ENCODE measurements around the gene FAM120AOS. TPM values are rescaled to one million over a fixed set of nuclear protein-coding genes. Genes with fewer than 3 reads are reported as not detected.

FAM120AOS gene
- total RNA-seq, 2 experiments from 2014 or later = 47.1 to 55.7 TPM

GRCh38 chr9:93486268-93486667 is 32.9 kb upstream of the FAM120AOS start:
- TF ChIP-seq CTCF (conservative IDR thresholded peaks at IDR 0.05; ENCODE audit: low read length) = no peak
- TF ChIP-seq EZH2phosphoT487 (IDR thresholded peaks at IDR 0.05; ENCODE audit: borderline replicate concordance, low read depth, low read length) = no peak
- H3K79me2 ChIP-seq (ENCODE audit: insufficient read depth, low read depth, low read length) = peaks cover 51% of the 10 kb centered on the region; the same call in 1 of the 2 replicates

GRCh38 chr9:93483497-93483896 is 30.1 kb upstream of the FAM120AOS start:
- H4K20me1 ChIP-seq (ENCODE audit: insufficient read depth, low read length) = no peaks in the 10 kb centered on the region
- no TSS peak for BruUV-seq (replicated peaks)
- H2AFZ ChIP-seq (ENCODE audit: low read length) = no peak overlapping the region
- peaks cover 39% of the 10 kb centered on the region; the same call in 1 of the 2 replicates for H3K79me2 ChIP-seq (ENCODE audit: insufficient read depth, low read depth, low read length)
- no peak for DNase-seq (ENCODE audit: low spot score)
- no peaks in the 10 kb centered on the region for H3K9me2 ChIP-seq (ENCODE audit: insufficient read depth, low read length)
- H3K4me2 ChIP-seq (ENCODE audit: low read length) = no peak overlapping the region
- CTCF ChIA-PET (ENCODE audit: unreplicated experiment) = no interaction called here
- TF ChIP-seq CTCF (conservative IDR thresholded peaks at IDR 0.05; ENCODE audit: low read length) (no peak), EZH2phosphoT487 (IDR thresholded peaks at IDR 0.05; ENCODE audit: borderline replicate concordance, low read depth, low read length) (no peak)
- H3K27ac ChIP-seq (ENCODE audit: low read depth, low read length, poor library complexity, severe bottlenecking) = no peak overlapping the region
- peaks cover 8% of the 10 kb centered on the region for H3K4me1 ChIP-seq (ENCODE audit: insufficient read depth, low read length, poor library complexity, severe bottlenecking)
- peaks cover 95% of the 10 kb centered on the region for H3K36me3 ChIP-seq (ENCODE audit: insufficient read depth, low read length)
- H3K4me3 ChIP-seq (ENCODE audit: low read depth, low read length, poor library complexity, severe bottlenecking) = no peak overlapping the region
- intact Hi-C loops (cut with micrococcal nuclease; ENCODE audit: unreplicated experiment) = no loop called here
- POLR2A ChIA-PET = interaction anchor here (0.7 to 1.0 kb wide), 2 partner anchors 9 to 20 kb away, joined by 4 read pairs; no protein-coding TSS in a partner anchor
- no peaks in the 10 kb centered on the region for H3K9me3 ChIP-seq (ENCODE audit: low read length)

More at GRCh38 chr9:93486268-93486667, 32.9 kb upstream of the FAM120AOS start:
- H3K27ac ChIP-seq (ENCODE audit: low read depth, low read length, poor library complexity, severe bottlenecking) = no peak overlapping the region
- no peak overlapping the region for H3K4me2 ChIP-seq (ENCODE audit: low read length)
- no peaks in the 10 kb centered on the region for H3K9me3 ChIP-seq (ENCODE audit: low read length)
- H2AFZ ChIP-seq (ENCODE audit: low read length) = no peak overlapping the region
- no TSS peak for BruUV-seq (replicated peaks)
- CTCF ChIA-PET (ENCODE audit: unreplicated experiment) = no interaction called here
- H3K4me3 ChIP-seq (ENCODE audit: low read depth, low read length, poor library complexity, severe bottlenecking) = no peak overlapping the region
- no peaks in the 10 kb centered on the region for H4K20me1 ChIP-seq (ENCODE audit: insufficient read depth, low read length)
- no peaks in the 10 kb centered on the region for H3K9me2 ChIP-seq (ENCODE audit: insufficient read depth, low read length)
- intact Hi-C loops (cut with micrococcal nuclease; ENCODE audit: unreplicated experiment) = no loop called here
- H3K4me1 ChIP-seq (ENCODE audit: insufficient read depth, low read length, poor library complexity, severe bottlenecking) = peaks cover 15% of the 10 kb centered on the region
- H3K36me3 ChIP-seq (ENCODE audit: insufficient read depth, low read length) = peaks cover 99% of the 10 kb centered on the region
- POLR2A ChIA-PET = no interaction called here
- no peak for DNase-seq (ENCODE audit: low spot score)

- Histone ChIP-seq H3K4me1 (ENCODE audit: insufficient read depth, low read length, poor library complexity, severe bottlenecking) (no peaks in the 10 kb centered on the region), H4K20me1 (ENCODE audit: insufficient read depth, low read length) (0 out of 2 replicates have a peak, but pooled peaks cover 5% of the 10 kb centered on the region), H3K27ac (ENCODE audit: low read depth, low read length, poor library complexity, severe bottlenecking) (no peak overlapping the region), H3K36me3 (ENCODE audit: insufficient read depth, low read length) (peaks cover 94% of the 10 kb centered on the region), H3K4me2 (ENCODE audit: low read length) (no peak overlapping the region), H3K9me3 (ENCODE audit: low read length) (no peaks in the 10 kb centered on the region), H3K79me2 (ENCODE audit: insufficient read depth, low read depth, low read length) (peaks cover 54% of the 10 kb centered on the region; the same call in 1 of the 2 replicates), H3K4me3 (ENCODE audit: low read depth, low read length, poor library complexity, severe bottlenecking) (no peak overlapping the region), H2AFZ (ENCODE audit: low read length) (no peak overlapping the region), H3K9me2 (ENCODE audit: insufficient read depth, low read length) (no peaks in the 10 kb centered on the region)
- no peak for DNase-seq (ENCODE audit: low spot score)
- TF ChIP-seq EZH2phosphoT487 (IDR thresholded peaks at IDR 0.05; ENCODE audit: borderline replicate concordance, low read depth, low read length) = no peak
- TF ChIP-seq CTCF (conservative IDR thresholded peaks at IDR 0.05; ENCODE audit: low read length) = no peak
- ChIA-PET POLR2A (interaction anchor here (0.8 kb wide), 1 partner anchor 9 kb away, joined by 3 read pairs; no protein-coding TSS in a partner anchor), CTCF (ENCODE audit: unreplicated experiment) (no interaction called here)
- intact Hi-C loops (cut with micrococcal nuclease; ENCODE audit: unreplicated experiment) = no loop called here
- no TSS peak for BruUV-seq (replicated peaks)
Measured at GRCh38 chr9:93480728-93481324, 27.4 kb upstream of the FAM120AOS start.
